GM10847 (cell line): ENCODE data around the gene NIBAN1.

Experiments used
- POLR2A ChIP-seq: IDR thresholded peaks from 2 replicates; pipeline ENCODE4 v1.6.1; 2011; ENCODE audit not compliant: insufficient read length; ENCODE audit errors: extremely low read depth

The NIBAN1 gene

DNA sequence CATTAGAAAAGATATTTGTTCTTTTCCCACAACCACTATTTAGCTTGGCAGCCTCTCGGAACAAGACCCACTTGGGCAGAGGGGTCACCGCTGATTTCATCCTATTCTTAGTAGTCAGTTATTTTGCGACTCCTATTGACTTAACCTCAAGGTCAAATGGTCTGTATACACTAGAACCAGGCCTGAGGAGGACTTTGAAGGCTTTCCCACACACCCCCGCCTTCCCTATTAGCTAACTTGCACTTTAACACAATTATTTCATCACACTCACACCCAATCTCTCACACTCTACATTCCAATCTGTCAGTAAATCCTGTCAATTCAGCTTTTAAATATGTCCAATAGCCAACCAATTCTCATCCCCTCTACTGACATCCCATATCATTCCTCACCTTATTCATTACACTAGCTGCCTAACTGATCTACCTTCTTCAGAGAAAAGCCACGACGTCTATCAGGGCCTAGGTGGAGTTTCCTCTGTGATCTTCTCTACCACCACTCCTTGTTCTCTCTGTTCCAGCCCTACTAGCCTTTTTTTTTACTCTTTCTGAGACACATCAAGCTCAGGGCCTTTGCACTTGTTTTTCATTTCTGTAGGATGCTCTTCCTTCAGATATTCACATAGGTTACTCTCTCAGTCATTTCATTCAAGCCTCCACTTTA, 1.0 kb upstream of the NIBAN1 start:
- no peak for TF ChIP-seq POLR2A

DNA sequence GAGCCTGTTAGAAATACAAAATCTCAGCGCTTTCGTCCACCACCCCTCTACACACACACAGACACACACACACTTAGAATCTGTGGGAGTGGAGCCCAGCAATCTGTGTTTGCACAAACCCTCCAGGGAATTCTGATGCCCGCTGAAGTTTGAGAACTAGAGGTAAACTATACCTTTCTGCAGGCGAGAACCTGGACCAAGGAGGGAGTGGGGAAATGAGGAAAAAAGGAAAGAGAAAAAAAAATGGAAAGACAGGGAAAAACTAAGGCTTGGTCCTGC, 468 bp upstream of the NIBAN1 start:
- TF ChIP-seq POLR2A = no peak

DNA sequence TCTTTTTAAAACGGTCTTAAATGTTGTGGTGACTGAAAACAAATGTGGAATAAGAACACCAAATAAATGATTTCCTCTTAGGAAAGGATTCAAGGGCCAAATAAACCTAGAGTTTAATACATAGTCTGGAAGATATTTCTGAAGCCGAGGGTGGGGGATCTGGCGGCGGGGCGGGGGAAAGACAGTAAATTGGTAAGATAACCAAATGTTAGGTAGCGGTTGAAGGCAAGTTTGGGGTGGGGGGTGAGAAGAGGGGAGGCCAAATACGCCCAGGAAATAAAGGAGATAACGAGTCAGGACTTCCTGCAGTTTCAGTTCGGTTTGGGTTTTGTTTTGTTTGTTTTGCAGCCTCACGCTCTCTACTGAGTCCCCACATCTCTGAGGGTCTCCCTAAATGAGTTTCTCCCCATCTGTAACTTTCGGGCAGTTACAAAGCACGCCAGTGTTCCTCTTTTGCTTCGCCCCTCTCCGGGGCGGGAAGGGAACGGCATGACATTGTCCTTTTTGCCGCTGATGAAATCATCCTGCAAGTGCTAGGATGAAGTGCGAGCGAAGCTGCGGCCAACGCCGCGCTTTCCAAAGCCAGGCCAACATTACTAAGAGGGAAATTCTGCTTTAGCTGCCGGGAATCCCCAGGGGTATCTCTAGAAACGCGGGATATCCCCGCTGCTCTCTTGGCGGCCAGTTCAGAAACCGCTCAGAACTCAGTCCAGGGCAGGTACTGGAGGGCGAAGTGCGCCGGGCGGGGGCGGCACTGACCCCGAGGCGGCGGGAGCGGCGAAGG, 844 bp downstream of the NIBAN1 start:
- no peak for TF ChIP-seq POLR2A

DNA sequence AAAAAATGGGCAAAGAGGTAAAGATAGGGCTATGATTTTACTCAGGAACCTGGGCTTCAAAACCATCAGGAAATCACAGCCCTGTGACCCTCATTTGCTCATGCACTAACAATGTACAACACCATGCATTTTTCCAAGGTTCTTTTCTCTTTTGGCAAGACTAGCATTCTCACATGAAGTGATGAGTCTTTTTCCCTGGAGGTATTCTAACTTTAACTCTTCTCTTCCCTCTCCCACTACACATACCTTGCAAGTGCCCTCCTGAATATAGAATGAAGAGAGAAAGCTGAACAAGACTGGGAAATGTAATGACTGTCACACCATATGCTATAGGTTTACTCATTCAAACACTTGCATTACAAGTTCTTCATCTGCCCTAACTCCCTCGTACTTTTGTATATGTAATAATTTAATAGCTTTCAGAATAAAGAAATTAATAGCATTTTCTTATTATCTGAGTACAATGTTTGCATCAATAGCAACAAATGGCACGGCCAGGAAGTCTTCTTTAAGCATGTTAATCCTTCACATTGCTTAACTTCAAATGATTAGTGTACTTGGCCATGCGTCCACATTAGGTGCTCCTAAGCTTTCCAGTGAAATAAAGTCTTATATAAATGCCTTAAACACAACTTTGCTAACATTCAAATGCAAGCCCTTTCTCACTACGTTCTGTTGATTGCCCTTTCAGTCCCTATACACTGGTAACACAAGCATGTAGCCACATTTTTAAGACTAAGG, 1.8 kb downstream of the NIBAN1 start:
- TF ChIP-seq POLR2A = no peak

DNA sequence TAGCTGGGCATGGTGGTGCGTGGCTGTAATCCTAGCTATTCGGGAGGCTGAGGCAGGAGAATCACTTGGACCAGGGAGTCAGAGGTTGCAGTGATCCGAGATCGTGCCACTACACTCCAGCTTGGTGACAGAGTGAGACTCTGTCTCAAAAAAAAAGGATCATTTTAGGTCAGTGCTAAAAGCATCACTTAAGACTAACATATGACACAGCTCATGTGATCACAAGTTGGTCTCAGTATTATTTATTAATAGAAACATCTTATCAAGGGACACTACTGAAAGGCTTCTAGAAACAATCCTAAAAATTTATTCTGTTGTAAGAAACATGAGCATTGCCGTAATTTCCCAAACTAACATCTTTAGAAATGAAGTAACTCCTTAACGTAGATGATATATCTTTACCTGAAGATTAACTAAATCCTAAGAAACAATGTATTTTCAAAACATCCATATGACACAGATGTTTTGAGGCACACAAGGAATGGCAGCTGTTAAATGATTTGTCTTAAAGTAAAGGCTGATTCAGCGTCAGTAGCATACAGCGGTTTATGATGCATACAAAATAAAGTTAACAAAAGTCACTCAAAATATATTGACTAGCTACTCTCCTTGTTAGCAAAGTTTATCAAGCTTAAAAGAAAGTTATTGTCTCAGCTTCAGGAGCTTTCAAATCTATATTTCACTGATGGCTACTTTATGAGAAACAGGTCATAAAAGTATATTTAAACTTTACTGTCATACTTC, 2.6 kb downstream of the NIBAN1 start:
- no peak for TF ChIP-seq POLR2A

DNA sequence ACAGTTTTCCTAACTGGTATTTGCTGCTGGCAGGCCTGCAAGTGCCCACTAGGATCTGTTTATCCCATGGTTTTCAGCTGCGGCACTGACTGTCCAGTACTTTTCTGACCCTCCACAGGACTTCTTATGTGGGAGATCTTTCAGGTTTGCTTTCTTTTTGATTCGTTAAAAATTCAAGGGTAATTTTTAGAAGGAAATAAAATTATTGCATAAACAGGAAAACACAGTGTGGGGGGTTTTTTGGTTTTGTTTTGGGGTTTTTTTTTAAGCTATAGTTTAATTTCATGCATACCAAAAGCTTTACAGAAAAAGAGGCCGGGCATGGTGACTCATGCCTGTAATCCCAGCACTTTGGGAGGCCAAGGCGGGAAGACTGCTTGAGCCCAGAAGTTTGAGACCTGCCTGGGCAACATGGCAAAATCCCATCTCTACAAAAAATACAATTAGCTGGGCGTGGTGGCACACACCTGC, 3.6 kb downstream of the NIBAN1 start:
- TF ChIP-seq POLR2A = no peak

DNA sequence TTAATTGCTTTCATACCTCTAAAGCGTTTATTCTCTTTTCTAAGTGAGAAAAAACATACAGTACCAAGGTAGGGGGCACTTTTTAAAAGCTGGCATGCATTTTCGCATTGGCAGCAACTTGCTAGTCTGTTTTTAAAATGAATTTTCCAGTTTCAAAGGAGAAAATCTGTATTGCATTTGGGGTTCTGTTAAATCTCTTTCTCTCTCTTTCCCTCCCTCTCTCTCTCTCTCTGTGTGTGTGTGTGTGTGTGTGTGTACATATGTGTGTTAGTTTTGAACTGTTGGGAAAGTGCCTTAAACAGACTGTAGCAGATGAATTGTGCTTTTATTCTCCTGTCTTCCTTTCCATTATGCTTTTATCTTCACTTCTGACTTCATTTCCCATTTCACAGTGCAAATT, 7.3 kb downstream of the NIBAN1 start:
- TF ChIP-seq POLR2A = no peak

DNA sequence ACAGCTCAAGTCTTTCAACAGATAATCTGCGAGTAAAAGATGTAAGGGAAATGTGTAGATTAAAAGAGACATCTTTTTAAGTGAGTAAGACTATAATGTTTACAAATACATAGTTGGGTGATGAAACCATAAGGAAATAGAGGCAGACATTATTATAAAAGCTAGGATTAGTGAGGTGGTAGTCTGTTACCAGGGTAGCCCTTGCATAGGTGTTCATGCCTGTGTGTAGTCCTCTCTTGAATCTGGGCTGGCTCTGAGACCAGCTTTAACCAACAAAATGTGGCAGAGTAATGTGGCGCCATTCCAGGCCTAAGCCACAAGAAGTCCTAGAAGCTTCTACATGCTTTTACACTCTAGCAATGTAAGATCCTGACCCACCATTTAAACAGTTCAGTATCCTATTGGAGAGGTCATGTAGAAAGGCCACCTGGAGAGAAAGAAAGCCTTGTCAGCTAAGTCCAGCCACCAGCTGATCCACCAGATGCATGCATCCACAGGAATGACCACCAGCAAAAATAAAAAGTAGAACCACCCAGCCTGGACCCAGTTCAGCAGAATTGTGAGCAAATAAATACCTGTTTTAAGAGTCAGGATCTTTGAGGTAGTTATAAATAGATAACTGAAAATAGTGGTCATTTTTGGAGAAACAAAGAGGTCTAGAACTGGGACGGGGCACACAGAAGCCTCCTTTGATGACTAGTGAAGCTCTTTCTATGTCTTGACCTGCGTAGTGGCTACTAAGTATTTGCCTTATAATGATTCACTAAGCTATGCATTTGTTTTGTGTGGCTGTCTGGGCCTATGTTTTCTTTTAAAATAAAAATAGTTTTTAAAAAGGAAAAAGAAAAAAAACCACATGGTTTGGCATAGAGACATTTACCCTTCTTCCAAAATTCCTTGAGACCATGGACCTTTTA, 8.1 kb downstream of the NIBAN1 start:
- TF ChIP-seq POLR2A = no peak

DNA sequence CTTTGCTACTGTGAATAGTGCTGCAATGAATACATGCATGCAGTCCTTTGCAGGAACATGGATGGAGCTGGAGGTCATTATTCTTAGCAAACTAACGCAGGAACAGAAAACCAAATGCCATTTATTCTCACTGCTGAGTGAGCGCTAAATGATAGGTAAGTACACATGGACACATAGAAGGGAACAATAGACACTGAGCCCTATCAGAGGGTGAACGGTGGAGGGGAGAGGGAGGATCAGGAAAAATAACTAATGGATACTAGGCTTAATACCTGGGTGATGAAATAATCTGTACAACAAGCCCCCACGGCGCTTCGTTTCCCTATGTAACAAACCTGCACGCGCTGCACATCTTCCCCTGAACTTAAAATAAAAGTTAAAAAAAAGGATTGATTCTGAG, 8.9 kb downstream of the NIBAN1 start:
- no peak for TF ChIP-seq POLR2A

DNA sequence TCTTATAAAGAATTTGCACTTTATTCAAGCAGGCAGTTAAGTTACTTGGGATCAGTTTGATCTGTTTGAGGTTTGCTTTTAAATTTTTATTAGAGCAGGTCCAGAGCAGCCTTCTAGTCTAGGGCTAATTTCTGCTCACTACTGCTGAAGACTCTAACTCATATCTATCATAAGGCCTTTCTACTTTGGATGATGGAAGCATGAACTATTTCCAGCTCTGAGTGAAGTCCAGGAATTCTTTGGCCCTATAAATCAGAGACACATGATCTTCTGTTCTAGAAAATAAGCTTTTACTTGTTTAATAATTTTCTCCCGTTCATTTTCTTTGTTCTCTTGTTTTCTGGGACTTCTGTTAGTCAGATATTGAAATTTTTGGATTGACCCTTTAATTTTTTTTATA, 14.7 kb downstream of the NIBAN1 start:
- no peak for TF ChIP-seq POLR2A

DNA sequence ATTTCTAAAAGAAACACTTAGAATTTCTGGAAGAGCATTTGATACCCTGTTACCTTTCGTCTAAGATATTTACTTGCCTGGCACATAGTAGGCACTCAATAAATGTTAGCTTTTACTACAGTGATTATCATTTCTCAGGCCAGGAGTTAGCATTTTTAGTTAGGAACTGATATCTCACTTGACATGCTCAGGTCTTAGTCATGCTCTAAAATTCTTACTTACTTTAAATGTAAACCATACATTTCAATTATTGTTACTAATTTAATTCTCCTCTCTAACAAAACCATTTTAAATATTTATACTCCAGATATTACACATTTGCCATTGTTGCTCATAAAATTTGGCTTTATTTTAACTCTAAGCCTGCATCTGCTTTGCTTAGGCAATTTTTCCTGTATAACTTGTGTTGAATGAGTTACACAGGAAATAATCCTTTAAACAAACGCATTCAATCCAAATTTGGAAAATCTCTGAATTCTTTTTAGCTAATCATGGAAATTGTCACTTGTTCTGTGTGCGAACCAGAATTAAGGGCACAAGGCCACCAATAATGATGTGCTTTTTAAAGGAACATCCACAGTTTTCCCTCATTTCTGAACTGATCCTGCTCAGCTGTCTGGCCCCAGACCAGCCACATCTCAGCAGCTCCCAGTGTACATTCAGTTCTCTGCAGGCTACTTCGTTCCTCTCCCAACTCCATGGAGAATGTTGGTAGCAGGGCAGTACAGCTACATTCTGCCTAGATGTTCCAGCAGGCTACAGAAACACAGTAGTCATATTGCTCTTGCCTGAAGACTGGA, 15.6 kb downstream of the NIBAN1 start:
- TF ChIP-seq POLR2A = no peak

DNA sequence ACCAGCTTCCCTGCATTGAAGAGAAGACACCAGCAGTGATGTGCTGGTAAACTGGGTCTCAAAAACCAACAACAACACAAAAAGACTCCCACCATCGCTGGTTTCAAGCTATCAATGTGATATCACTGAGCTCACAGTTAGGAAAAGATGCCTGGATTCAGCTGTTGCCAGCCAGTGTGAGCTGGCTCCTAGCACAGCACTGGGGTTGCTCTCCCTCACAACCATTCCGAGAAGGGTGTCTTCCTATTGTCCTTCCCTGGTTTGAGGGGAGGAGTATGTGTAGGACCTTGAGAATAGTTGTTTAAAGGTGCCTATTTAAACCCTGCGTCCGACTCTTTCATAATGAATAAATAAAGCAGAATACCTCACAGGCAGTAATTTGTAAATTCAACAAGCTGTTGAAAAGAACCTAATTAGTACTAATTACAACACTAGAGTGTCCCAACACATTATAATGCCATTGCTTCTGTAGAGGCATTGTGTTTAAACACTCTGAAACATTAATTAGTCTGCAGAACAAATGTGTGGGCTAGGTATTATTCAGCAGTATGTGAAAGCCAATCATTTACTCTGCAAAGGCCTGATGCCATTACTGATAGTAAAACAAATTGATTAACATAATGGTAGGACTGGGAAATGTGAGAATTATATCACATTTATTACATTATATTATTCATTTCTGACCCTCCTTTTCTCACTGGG, 17.2 kb downstream of the NIBAN1 start:
- no peak for TF ChIP-seq POLR2A
